ENCODE data around the gene CPA4.

GRCh38 chr7:130274983-130275591 lies 17.9 kb upstream of the CPA4 start:
- TF ChIP-seq CTCF (conservative IDR thresholded peaks at IDR 0.05; ENCODE audit: low read length) (no peak), EZH2phosphoT487 (IDR thresholded peaks at IDR 0.05; ENCODE audit: borderline replicate concordance, low read depth, low read length) (no peak)
